Calu3 (cell line): ENCODE data around the gene RETREG3. TPM values are rescaled to one million over a fixed set of nuclear protein-coding genes. Genes with fewer than 3 reads are reported as not detected.

ENCODE experiments used
- BruUV-seq: library from RNA; stranded (reverse); fragments of 400-500 nt; replicated peaks from 2 replicates; lab custom pipeline; 2021; lab: Mats Ljungman, UMichigan
- CTCF ChIA-PET: fragments of 300-600 bp; sonication (Branson Sonifier 250); formaldehyde crosslinking; loops from one replicate; lab custom pipeline; 2022; ENCODE audit warnings: antibody characterized with exemption; lab: Charles Lee
- DNase-seq: peaks from one replicate; pipeline ENCODE4 v3.0.0; 2022
- H3K27ac Mint-ChIP-seq: one replicate; pipeline ENCODE4 v1.8.0; 2022; ENCODE audit warnings: mixed read lengths; ENCODE audit not compliant: unreplicated experiment
- H3K27me3 Mint-ChIP-seq: one replicate; pipeline ENCODE4 v1.8.0; 2022; ENCODE audit warnings: mixed read lengths; ENCODE audit not compliant: unreplicated experiment
- H3K36me3 Mint-ChIP-seq: one replicate; pipeline ENCODE4 v1.8.0; 2022; ENCODE audit warnings: mild to moderate bottlenecking, moderate library complexity, mixed read lengths; ENCODE audit not compliant: insufficient read depth, unreplicated experiment
- H3K4me1 Mint-ChIP-seq: one replicate; pipeline ENCODE4 v1.8.0; 2022; ENCODE audit warnings: mild to moderate bottlenecking, low read depth, mixed read lengths; ENCODE audit not compliant: unreplicated experiment
- H3K4me3 Mint-ChIP-seq: one replicate; pipeline ENCODE4 v1.8.0; 2022; ENCODE audit warnings: mild to moderate bottlenecking, low read depth, moderate library complexity, mixed read lengths; ENCODE audit not compliant: unreplicated experiment
- H3K9me3 Mint-ChIP-seq: one replicate; pipeline ENCODE4 v1.8.0; 2022; ENCODE audit warnings: low read depth, mixed read lengths; ENCODE audit not compliant: unreplicated experiment
- intact Hi-C: fragments of 100-400 bp; cut with micrococcal nuclease; formaldehyde crosslinking; loops from one replicate; pipeline ENCODE4 v1.10.0; 2022; ENCODE audit not compliant: unreplicated experiment
- total RNA-seq: library from RNA; stranded (reverse); gene quantifications from 2 replicates; pipeline ENCODE4 v1.2.3, GENCODE V29; 2022
- TF ChIP-seq, protein P1 (sequence below): fragments of 200-600 bp; IDR thresholded peaks from one replicate; pipeline ENCODE4 v1.8.0; 2022; ENCODE audit warnings: antibody characterized with exemption; ENCODE audit not compliant: unreplicated experiment

Gene RETREG3
- total RNA-seq, 1 experiment from 2014 or later, result 71.2 TPM

DNA sequence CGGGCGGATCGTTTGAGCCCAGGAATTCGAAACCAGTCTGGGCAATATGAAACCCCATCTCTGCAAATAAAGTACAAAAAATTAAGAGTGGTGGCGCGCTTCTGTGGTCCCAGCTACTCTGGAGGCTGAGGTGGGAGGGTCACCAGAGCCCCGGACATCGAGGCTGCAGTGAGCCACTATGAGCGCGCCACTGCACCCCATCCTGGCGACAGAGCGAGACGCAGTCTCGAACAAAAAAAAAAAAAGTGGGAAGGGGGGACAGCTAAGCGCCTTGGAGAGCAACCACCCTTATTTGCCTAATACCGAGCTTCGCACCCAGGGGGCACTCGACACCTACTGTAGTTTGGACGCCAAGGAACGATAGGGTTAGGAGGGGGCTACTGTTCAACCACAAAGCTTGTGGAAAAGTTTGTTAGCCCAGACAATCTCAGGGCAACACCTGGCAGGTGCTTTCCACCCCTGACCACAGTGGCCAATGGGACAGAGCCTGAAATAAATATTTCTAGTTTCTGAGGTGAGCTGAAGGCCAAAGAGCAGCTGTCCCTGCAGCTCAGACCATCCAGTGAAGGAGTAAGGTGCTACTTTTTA, 30.8 kb downstream of the RETREG3 start:
- no TSS peak for BruUV-seq
- peak; percentile 92 for DNase-seq

DNA sequence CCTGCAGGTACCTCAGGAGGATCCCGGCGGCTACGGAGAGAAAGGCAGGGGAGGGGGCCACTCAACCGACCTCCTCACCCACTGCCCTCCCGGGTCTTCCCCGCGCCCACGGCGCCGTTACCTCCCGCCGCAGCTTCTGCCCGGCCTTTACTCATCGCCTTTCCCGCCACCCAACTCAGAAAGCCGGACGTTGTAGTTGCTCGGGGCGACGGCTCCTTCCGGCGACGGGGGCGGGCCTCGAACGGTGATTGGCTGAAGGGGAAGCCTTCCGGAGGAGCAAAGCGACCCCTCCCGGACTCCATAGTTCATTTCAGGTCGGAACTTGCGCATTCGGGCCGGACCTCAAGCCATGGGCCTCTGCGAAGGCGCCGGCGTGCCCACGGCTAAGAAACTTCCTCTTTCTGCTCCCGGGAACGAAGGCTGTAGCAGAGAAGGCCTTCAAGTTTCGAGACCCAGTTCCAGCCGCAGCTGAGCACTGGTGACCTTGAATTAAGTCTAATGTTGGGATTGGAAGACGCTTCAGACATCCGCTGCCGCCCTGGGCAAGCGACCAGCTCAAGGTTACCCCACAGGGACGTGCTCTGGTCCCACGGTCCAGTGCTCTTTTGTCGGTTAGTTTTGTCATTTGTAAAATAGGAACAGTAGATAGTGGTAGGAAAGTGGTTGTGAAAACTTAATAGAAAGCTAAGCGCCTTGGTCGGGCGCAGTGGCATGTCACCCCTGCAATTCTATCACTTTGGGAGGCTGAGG, 31.5 kb downstream of the RETREG3 start, which contains the start of gene PSMC3IP:
TSS of gene PSMC3IP (minus strand) at position 198 of the 750 bp plus-strand sequence. CDS start at position 155, 43 bp downstream.
- peak within 1 kb of the TSS; percentile 82 for H3K4me3 Mint-ChIP-seq
- no peaks in the 10 kb centered on the region for H3K9me3 Mint-ChIP-seq
- CTCF ChIA-PET, result interaction anchor here (0.5 to 2.7 kb wide), 36 partner anchors 8 to 1622 kb away, joined by 3 to 66 read pairs (median 4); partner anchors contain the start of genes ATXN7L3, BECN1, CNTD1 and CNTNAP1
- TF ChIP-seq, protein P1, sequence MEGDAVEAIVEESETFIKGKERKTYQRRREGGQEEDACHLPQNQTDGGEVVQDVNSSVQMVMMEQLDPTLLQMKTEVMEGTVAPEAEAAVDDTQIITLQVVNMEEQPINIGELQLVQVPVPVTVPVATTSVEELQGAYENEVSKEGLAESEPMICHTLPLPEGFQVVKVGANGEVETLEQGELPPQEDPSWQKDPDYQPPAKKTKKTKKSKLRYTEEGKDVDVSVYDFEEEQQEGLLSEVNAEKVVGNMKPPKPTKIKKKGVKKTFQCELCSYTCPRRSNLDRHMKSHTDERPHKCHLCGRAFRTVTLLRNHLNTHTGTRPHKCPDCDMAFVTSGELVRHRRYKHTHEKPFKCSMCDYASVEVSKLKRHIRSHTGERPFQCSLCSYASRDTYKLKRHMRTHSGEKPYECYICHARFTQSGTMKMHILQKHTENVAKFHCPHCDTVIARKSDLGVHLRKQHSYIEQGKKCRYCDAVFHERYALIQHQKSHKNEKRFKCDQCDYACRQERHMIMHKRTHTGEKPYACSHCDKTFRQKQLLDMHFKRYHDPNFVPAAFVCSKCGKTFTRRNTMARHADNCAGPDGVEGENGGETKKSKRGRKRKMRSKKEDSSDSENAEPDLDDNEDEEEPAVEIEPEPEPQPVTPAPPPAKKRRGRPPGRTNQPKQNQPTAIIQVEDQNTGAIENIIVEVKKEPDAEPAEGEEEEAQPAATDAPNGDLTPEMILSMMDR, result peak; percentile 54
- peaks cover 46% of the 10 kb centered on the region for H3K4me1 Mint-ChIP-seq
- BruUV-seq, result TSS peak; percentile 69
- intact Hi-C loops, result loop anchor here (1.0 to 5.0 kb wide), 2 partner anchors 100 to 186 kb away; partner anchors contain the start of gene PLEKHH3
- H3K27me3 Mint-ChIP-seq, result no peaks in the 10 kb centered on the region
- H3K27ac Mint-ChIP-seq, result peak within 1 kb of the TSS; percentile 75
- peaks cover 86% of the 10 kb centered on the region for H3K36me3 Mint-ChIP-seq
- peak; percentile 98 for DNase-seq

More for the DNA sequence above, 30.8 kb downstream of the RETREG3 start:
- H3K9me3 Mint-ChIP-seq, result no peaks in the 10 kb centered on the region
- TF ChIP-seq, protein P1, result peak; percentile 95
- CTCF ChIA-PET, result interaction anchor here (0.5 to 2.7 kb wide), 34 partner anchors 8 to 420 kb away, joined by 3 to 66 read pairs (median 4); partner anchors contain the start of genes BECN1, CNTD1, CNTNAP1 and COA3
- H3K4me1 Mint-ChIP-seq, result peaks cover 40% of the 10 kb centered on the region
- H3K36me3 Mint-ChIP-seq, result peaks cover 82% of the 10 kb centered on the region
- peak overlapping the region; percentile 82 for H3K4me3 Mint-ChIP-seq
- H3K27ac Mint-ChIP-seq, result peak overlapping the region; percentile 75
- H3K27me3 Mint-ChIP-seq, result no peaks in the 10 kb centered on the region
- intact Hi-C loops, result loop anchor here (1.0 to 5.0 kb wide), 2 partner anchors 99 to 185 kb away; partner anchors contain the start of gene PLEKHH3

DNA sequence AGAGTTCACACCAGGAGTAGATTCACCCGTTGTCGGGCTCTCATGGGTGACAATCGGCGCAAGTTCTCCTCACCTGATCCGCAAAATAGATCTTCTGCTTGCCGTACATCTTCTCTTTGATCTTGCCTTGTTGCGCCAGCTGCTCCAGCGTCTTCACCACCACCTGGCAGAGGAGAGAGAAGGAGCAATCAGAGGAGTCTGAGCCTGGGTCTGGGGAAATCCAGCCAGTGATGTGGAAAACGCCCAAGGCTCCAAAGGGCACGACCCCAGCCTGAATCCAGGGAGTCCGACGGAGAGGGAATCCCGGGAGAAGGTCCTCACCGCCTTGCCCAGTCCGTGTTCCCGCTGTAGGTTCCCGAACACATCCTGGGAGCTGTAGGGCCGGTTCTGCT, 32.0 kb downstream of the RETREG3 start:
- no peak for DNase-seq
- peaks cover 84% of the 10 kb centered on the region for H3K36me3 Mint-ChIP-seq
- intact Hi-C loops, result loop anchor here (5.0 kb wide), 1 partner anchor 100 kb away; the partner anchor contains the start of gene PLEKHH3
- no TSS peak for BruUV-seq
- CTCF ChIA-PET, result interaction anchor here (0.6 to 2.7 kb wide), 14 partner anchors 10 to 1623 kb away, joined by 3 to 66 read pairs (median 7); partner anchors contain the start of genes ATXN7L3, BECN1, MLX and PLEKHH3
- H3K9me3 Mint-ChIP-seq, result no peaks in the 10 kb centered on the region
- TF ChIP-seq, protein P1, result no peak
- no peaks in the 10 kb centered on the region for H3K27me3 Mint-ChIP-seq
- H3K27ac Mint-ChIP-seq, result peak overlapping the region; percentile 75
- peaks cover 46% of the 10 kb centered on the region for H3K4me1 Mint-ChIP-seq
- H3K4me3 Mint-ChIP-seq, result peak overlapping the region; percentile 82

DNA sequence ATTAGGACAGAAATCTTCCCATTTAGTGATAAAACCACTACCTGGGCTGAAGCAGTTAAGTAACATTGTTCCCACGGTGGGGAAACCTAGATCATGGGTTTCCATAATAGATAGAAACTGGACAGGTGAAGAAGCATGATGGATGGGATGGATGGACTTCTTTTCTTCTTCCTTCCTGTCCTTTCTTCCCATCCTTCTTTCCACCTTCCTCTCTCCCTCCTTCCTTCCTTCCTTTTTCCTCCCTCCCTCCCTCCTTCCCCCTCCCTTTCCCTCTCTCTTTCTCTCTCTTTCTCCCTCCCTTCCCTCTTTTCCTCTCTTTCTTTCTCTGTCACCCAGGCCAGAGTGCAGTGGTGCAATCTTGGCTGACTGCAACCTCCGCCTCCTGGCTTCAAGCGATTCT, 34.7 kb downstream of the RETREG3 start:
- no peak for DNase-seq
- no peaks in the 10 kb centered on the region for H3K9me3 Mint-ChIP-seq
- no TSS peak for BruUV-seq
- H3K4me3 Mint-ChIP-seq, result no peak overlapping the region
- no peaks in the 10 kb centered on the region for H3K27me3 Mint-ChIP-seq
- peaks cover 41% of the 10 kb centered on the region for H3K4me1 Mint-ChIP-seq
- peaks cover 85% of the 10 kb centered on the region for H3K36me3 Mint-ChIP-seq
- TF ChIP-seq, protein P1, result no peak
- CTCF ChIA-PET, result no interaction called here
- no peak overlapping the region for H3K27ac Mint-ChIP-seq
- intact Hi-C loops, result no loop called here
